NOMO-1 treated with dmso at 0.1 percent for 144 hours (cell line): ENCODE results near the gene PTPN3.

Experiments used
- DNase-seq: peaks from one replicate; lab custom pipeline; 2025; ENCODE audit not compliant: unreplicated experiment; lab: John Stamatoyannopoulos, UW

The PTPN3 gene

GRCh38 chr9:109455391-109455790 lies 42.7 kb downstream of the PTPN3 start:
- no peak for DNase-seq

- no peak for DNase-seq
These were observed 43.4 kb downstream of the PTPN3 start for GRCh38 chr9:109454601-109455155.

- DNase-seq = no peak
These were observed 44.1 kb downstream of the PTPN3 start for GRCh38 chr9:109454041-109454440.

- no peak for DNase-seq
These were observed 44.8 kb downstream of the PTPN3 start for GRCh38 chr9:109453210-109453842.

GRCh38 chr9:109452761-109453160 lies 45.3 kb downstream of the PTPN3 start:
- no peak for DNase-seq

GRCh38 chr9:109451311-109452025 lies 46.6 kb downstream of the PTPN3 start:
- peak; percentile 45 for DNase-seq

- no peak for DNase-seq
These were observed 47.8 kb downstream of the PTPN3 start for GRCh38 chr9:109450346-109450745.

- no peak for DNase-seq
These were observed 48.9 kb downstream of the PTPN3 start for GRCh38 chr9:109449036-109449798.

- DNase-seq = no peak
These were observed 49.9 kb downstream of the PTPN3 start for GRCh38 chr9:109448223-109448622.

- no peak for DNase-seq
These were observed 50.6 kb downstream of the PTPN3 start for GRCh38 chr9:109447329-109448076.

- DNase-seq = no peak
These were observed 53.3 kb downstream of the PTPN3 start for GRCh38 chr9:109444771-109445320.

GRCh38 chr9:109442716-109443115 lies 55.4 kb downstream of the PTPN3 start:
- DNase-seq = no peak

GRCh38 chr9:109441296-109441695 lies 56.8 kb downstream of the PTPN3 start:
- DNase-seq = no peak

GRCh38 chr9:109440797-109441287 lies 57.3 kb downstream of the PTPN3 start:
- peak; percentile 72 for DNase-seq

GRCh38 chr9:109440117-109440515 lies 58.0 kb downstream of the PTPN3 start:
- DNase-seq = peak; percentile 64

- no peak for DNase-seq
These were observed 58.6 kb downstream of the PTPN3 start for GRCh38 chr9:109439378-109440116.

GRCh38 chr9:109437286-109437685 lies 60.8 kb downstream of the PTPN3 start:
- peak; percentile 14 for DNase-seq

- DNase-seq = no peak
These were observed 62.0 kb downstream of the PTPN3 start for GRCh38 chr9:109436071-109436470.

GRCh38 chr9:109433476-109433875 lies 64.6 kb downstream of the PTPN3 start:
- no peak for DNase-seq

- DNase-seq = no peak
These were observed 67.9 kb downstream of the PTPN3 start for GRCh38 chr9:109430231-109430630.
